GM19372 (cell line): Measurements from ENCODE around the gene GAS7.

Experiments
- ATAC-seq: cut with Tn5 transposase; IDR thresholded peaks from one replicate; pipeline ENCODE4 v1.9.1; 2021; ENCODE audit warnings: mild to moderate bottlenecking, low read depth, moderate library complexity; ENCODE audit not compliant: unreplicated experiment

GAS7 gene

DNA sequence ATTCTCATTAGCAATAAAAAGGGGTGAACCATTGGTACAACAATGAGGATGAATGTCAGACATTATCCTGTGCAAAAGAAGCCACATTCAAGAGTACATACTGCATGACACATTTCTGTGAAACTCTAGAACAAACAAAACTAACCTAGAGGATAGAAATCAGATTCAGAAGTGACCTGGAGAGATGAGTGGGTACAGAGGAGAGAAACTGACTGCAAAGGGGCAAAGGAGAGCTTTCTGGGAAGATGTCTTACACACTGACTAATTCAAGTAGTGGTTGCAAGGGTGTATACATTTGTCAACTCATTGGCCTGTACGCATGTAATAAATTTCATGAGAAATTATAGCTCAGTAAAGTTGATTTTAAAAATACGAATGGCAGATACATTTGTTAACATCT lies 115.6 kb downstream of the GAS7 start:
- ATAC-seq: no peak

GRCh38 chr17:10081571-10082169 lies 116.7 kb downstream of the GAS7 start:
- no peak for ATAC-seq

DNA sequence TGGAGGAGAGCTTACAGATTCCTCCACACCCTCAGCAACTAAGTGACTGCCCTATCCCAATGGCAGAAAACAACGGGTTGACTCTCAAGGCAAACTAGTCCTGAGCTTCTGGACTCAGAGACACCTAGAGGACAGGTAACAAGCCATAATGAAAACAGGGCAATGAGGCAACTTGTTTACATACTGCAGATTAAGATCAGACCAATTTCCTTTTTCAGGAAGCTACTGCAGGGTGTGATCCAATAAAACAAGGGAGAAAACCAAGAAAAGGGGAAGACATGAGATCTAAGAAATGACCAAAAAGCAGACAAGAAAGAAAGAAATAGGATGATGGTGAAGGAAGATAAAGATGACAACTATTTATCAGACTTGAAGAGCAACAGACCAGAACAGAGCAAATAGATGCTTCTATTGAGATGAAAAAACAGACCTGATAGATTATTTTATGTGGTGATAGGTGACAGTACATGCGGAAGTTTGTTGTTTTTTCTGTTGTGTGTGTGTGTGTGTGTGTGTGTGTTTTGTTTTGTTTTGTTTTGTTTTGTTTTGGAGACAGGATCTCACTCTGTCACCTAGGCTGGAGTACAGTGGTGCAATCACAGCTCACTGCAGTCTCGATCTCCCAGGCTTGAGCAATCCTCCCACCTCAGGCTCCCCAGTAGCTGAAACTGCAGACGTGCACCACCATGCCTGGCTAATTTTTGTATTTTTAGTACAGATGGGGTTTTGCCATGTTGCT lies 120.7 kb downstream of the GAS7 start:
- no peak for ATAC-seq

DNA sequence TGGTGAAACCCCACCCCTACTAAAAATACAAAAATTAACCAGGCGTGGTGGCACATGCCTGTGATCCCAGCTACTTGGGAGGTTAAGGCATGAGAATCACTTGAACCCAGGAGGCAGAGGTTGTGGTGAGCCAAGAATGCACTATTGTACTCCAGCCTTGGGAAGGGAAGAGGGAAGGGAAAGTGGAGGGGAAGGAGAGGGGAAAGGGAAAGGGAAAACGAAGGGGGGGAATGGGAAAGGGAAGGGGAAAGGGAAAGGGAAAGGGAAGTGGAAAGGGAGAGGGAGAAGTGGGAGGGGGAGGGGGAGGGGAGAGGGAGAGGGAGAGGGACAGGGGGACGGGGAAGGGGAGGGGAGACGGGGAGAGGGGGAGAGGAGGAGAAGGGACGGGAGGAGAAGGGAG lies 122.5 kb downstream of the GAS7 start:
- no peak for ATAC-seq

DNA sequence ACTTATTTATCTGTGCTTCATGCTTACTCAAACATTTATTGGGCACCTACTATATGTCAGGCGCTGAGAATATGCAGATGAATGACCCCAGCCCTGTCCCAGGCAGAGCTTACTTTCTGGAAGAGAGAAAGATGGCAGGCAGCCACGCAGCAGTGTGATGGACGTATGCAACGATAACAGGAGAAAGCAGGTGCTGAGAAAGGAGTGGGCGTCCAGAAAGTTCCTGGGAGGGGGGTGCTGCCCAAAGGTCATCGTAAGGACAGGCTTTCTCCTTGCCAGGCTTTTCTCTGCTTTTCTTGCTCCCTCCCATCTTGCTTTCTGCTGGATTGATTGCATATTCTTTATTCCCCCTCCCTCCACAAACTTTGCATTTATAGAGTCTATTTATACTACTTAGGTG lies 124.5 kb downstream of the GAS7 start:
- no peak for ATAC-seq

GRCh38 chr17:10072556-10073425 lies 125.6 kb downstream of the GAS7 start:
- ATAC-seq: no peak

DNA sequence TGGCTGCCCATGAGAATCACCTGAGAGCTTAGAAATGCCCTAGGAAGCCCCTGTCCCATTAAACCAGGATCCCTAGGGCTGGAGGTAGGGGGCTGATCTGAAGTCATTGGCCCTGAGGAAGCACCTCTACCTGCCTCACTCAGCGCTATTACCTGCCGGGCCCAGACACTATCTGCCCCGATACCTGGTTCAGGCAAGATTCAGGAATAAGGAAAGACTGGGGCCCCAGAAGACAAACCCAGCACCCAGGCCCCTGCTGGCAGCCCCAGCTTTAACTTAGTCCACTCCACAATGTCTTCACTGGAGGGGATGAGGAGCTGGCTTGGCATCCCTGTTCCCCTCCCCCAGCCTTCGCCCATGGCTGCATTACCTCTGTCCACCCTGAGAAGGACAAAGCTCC lies 126.3 kb downstream of the GAS7 start:
- ATAC-seq: no peak

DNA sequence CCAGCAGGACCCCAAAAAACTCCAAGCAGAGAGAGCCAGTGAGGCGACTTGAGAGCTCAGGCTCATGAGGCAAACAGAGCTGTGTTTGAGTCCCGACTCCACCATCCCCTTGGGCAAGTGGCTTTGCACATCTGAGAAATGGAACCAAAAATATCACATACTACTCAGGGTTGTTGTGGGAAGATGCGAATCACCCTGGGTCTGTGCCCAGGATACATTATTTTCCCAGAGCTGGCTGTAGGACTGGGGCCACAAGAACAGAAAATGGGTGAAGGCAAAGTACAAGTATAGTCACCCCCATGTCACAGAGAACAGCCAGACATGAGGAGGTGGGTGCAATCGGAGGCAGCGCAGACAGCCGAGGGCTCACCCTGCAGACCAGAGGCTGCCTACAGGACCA lies 127.3 kb downstream of the GAS7 start:
- ATAC-seq: no peak

GRCh38 chr17:10070690-10071089 lies 127.7 kb downstream of the GAS7 start:
- no peak for ATAC-seq

DNA sequence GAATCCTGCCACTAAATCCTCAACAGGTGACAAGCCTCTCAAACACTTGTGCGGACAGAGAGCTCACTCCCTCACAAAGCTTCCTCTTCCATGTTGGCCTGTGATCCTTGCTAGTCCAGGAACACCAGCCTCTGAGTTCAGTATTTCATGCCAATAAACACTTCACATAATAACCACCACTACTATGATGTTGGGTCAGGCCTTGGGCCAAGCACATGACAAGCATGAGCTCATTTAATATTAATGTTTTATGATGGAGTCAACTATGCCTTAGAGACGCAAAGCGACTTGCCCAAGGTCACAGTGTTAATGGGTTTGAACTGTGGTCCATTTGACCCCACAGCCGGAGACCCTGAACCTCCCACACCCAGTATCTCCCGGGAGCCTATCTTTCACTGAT lies 129.1 kb downstream of the GAS7 start:
- no peak for ATAC-seq

GRCh38 chr17:10067446-10068143 lies 130.8 kb downstream of the GAS7 start:
- ATAC-seq: no peak

DNA sequence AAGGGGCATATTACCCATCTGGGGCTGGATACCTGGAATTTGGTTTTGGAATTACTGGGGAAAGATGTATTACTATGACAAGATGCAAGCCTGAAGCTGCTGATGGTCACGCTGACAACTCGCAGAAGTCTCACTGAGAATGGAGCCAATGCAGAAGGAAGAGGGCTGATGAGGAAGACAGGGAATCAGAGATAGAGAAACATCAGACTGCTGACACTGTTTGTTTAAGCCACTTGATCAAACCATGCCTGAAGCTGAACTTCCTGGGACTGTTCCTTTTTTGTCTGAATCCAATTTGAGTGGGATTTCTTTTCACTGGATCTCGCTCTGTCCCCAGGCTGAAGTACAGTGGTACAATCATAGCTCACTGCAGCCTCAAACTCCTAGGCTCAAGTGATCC lies 133.9 kb downstream of the GAS7 start:
- no peak for ATAC-seq

DNA sequence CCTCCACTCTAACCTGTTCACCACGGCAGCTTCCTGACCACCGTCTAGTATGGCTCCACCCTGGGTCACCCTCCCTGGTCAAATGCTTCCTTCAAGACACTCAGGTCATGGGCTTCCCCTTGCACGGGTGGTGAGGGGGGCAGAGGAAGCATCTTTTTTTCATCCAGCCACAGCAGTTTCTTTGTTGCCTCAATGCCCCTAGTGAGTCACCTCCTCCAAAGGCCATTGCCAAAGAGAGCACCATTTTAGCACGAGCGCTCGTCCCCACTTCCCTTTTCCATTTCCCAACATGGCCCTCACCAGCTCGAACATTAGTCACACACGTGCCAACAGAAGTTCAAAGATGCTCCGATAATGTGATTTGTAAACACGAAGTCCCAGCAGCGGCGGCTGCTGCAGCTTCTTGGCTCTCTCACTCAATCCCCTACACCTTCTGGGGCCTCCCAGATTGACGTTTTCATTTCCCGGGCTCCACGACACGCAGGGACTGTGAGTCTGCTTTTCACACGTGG lies 134.6 kb downstream of the GAS7 start:
- ATAC-seq: no peak

DNA sequence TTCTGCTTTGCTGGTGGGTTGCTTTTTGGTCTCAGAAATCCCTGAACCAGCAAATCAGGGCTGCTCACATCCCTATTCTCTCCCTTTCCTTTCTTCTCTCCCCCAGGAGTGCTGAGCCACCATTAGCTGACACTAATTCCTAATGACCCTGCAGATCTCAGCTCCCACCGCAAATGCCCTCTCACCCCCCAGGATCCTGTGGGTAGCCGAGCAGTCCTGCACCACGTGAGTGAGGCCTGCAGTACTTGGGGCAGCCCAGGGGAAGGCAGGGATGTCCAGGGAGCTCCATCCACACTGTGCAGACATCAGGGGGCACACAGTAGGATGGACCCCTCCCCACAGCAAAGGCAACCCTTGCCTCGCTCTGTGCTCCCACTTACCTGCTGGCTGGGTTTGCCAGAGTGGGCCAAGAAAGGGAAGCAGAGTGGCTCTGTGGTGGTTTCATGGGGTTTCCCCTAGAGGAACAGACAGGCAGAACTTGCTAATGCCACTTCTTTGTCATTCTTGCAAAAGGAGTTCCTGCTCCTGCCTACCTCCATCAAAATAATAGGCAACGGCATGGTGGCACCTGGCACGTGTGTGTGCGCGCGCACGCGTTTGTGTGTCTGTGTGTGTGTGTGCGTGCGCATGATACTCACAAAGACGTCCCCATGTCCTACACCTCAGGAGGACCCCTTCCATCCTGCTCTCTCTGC lies 135.6 kb downstream of the GAS7 start:
- no peak for ATAC-seq

DNA sequence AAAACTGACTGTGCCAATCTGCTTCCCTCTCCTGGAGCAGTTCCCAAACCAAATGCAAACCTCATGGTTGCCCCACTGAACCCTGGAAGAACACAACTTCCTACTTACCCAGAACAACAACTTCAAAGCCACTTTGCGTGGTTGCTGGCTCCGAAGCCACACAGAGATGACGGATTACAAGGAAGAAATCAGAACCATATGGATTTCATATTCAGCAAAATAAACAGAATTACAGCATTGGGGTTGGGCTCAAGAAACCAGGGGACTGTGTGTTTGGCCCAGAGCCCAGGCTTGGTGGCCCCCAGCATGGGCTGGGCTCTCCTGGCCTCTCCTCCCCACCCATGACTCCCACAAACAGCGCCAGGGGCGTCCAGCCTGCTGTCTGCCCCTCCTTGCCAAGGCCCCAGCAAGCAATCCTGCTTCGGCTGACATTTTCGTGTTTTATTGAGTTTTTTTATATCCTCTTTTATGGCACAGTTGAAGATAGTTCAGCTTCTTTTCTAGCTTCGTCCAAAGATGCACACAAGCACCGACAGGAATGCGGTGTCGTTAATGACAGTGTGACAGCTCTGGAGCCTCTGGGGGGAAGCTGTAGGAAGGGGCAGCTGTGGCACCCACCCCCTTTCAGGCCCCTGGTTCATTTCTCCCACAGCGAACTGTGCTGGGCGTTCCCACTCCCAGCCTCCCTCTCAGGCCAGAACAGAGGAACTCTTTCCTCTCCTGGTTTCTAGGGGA lies 137.1 kb downstream of the GAS7 start:
- ATAC-seq: no peak

- no peak for ATAC-seq
Observed at GRCh38 chr17:10060526-10060925, 137.9 kb downstream of the GAS7 start.

DNA sequence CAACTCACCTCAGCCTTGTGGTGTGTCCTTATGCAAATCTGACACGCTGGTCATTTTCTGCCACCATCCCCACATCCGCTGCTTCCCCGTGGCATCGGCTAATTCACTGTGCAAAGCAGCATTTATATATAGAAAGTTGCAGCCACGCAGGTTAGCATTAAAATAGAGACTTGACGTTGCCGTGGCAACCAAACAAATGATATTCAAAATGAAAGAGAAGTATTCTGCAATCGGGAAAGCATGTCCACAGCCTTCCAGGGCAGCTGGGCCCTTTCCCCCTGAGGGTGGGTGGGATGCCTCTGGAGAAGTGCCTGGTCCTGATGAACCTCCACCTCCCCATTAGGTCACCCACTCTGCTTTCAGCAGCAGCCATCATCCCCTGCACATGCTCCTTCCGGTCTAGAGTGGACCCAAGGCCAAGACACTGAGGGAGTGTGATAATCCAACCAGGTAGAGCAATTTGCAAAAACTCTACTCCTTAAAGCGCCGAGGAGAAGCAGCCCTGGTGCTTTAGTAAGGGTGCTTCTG lies 138.7 kb downstream of the GAS7 start:
- peak; percentile 79 for ATAC-seq

DNA sequence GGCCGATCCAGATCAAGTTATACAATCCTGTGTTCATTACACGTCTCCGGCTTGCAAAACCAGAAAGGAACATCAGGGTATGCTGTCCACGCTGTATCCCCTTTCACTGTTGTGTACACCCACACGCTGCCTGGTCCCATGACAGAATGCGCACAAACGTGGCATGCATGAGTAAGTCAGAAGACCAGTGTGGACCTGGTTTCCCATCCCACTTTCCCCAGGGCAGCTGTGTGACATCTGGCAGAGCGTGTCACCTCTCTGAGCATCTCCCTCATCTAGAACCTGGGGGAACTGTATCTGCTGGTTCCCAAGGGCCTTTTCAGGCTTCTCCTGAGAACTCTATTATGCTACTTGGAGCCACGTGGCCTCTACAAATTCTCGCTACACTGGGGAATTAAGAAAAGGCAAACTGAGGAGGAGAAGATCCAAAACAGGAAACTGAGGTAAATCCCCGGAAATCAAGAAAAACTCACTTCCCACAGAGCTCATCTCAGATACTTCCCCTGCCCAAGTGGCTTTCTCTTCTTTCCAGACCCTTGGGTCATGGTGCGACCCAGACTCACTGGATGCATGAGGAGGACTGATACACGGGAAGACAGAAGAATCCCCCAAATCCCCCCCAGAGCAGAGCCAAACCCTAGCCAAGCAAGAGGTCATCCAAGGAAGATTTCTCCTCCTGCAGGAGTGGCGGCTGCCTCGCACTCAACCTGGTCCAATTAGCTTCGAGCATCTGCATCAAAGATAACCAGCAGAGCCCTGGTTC lies 139.3 kb downstream of the GAS7 start:
- no peak for ATAC-seq
